ENCODE data around the gene SLC16A11.
"Not testable (repeated sequence)": the region's sequence is repeated elsewhere in the genome, so short reads cannot be mapped to it uniquely, and the experiment has no call there.

SLC16A11 gene

GRCh38 chr17:7011415-7011814 lies 32.5 kb downstream of the SLC16A11 start:
- in situ Hi-C loops (cut with HindIII; ENCODE audit: low sequenced_read_pairs) = no loop called here

- in situ Hi-C loops (cut with HindIII; ENCODE audit: low sequenced_read_pairs) = no loop called here
Observed at GRCh38 chr17:7010523-7010922, 33.4 kb downstream of the SLC16A11 start.

DNA sequence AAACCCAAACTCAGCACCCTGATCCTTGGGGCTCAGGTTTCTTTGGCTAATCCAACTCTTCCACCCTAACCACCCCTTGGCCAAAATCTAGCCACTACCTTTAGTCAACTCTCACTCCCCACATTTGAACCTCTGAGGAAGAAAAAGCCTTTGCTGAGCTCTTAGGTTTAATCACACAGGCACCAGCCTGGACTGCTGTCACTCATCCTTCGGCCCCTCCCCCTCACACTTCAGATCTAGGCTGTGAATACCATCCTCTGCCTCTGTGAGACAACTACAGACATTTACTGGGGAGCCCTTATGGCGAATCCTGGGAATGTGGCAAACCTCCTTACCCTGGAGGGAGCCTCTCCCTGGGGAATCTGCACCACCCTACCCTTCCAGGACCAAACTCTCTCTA lies 36.7 kb downstream of the SLC16A11 start:
- in situ Hi-C loops (cut with HindIII; ENCODE audit: low sequenced_read_pairs) = no loop called here

DNA sequence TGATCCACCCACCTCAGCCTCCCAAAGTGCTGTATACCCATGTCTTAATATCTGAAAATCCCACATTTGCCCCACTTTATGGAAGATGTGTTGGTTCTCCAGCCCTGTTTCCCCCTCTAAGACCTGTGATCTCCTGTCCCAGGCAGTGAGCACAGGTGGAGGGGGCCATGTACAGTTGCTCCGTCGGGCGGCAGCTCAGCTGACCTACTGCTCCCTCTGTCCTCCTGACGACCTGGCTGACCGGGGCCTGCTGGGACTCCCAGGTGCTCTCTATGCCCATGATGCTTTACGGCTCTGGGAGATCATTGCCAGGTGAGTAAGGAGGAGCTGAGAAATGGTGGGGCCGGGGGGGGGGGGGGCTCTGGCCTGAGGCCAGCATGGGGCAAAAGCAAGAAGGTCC lies 38.2 kb downstream of the SLC16A11 start:
- in situ Hi-C loops (cut with HindIII; ENCODE audit: low sequenced_read_pairs) = no loop called here

- in situ Hi-C loops (cut with HindIII; ENCODE audit: low sequenced_read_pairs) = no loop called here
Observed at GRCh38 chr17:7004398-7005253, 39.3 kb downstream of the SLC16A11 start.

GRCh38 chr17:7003745-7004144 lies 40.1 kb downstream of the SLC16A11 start:
- in situ Hi-C loops (cut with HindIII; ENCODE audit: low sequenced_read_pairs) = no loop called here

GRCh38 chr17:7002288-7003047 lies 41.4 kb downstream of the SLC16A11 start:
- in situ Hi-C loops (cut with HindIII; ENCODE audit: low sequenced_read_pairs) = no loop called here

GRCh38 chr17:7001318-7001961 lies 42.5 kb downstream of the SLC16A11 start:
- in situ Hi-C loops (cut with HindIII; ENCODE audit: low sequenced_read_pairs) = no loop called here

DNA sequence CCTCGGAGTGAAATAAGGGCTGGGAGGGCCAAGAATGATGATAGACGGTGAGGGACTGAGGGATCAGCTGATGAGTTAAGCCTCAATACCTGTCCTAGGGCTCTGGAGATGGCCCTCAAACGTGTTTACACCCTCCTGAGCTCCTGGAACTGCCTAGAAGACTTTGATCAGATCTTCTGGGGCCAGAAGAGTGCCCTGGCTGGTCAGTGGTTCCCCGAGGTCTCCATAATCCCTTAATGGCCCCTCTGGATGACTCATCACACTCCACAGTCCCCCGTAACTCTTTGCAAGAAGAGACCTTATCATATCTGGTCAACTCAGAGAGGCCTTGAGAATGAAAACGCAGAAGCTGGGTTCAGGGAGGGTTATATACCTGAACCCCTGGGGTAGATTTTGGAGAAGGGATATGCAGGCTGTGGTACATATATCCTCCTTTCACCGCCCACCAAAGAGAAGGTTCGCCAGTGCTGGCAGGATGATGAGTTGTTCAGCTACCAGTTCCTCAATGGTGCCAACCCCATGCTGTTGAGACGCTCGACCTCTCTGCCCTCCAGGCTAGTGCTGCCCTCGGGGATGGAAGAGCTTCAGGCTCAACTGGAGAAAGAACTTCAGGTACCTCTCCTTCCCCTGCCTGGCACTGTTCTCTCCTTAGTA lies 44.9 kb downstream of the SLC16A11 start:
- in situ Hi-C loops (cut with HindIII; ENCODE audit: low sequenced_read_pairs) = no loop called here

DNA sequence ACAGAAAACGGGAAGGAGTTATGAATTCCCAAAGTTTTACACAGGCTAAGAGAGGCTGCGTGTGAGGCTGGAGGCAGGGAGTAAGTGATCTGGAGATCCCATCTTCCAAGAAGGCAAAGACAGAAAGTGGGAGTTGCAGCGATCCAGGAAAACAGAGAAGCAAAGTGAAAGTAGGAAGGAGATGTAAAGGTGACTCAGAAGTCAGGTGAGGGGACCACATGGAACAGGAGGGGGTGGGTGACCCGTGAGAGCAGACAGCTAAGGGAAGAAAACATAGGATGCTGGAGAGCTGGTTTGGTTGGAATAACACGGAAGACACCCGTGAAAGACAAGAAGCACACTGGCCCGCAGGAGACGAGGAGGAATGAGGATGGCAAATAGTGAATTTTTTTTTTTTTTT lies 46.7 kb downstream of the SLC16A11 start:
- in situ Hi-C loops (cut with HindIII; ENCODE audit: low sequenced_read_pairs) = no loop called here

- in situ Hi-C loops (cut with HindIII; ENCODE audit: low sequenced_read_pairs) = no loop called here
Observed at GRCh38 chr17:6996256-6997011, 47.5 kb downstream of the SLC16A11 start.

GRCh38 chr17:6995500-6996255 lies 48.2 kb downstream of the SLC16A11 start, which contains the start of gene ALOX12:
ALOX12 (plus strand) TSS chr17:6996049; CDS start chr17:6996118, 69 bp downstream.
- in situ Hi-C loops (cut with HindIII; ENCODE audit: low sequenced_read_pairs) = no loop called here

DNA sequence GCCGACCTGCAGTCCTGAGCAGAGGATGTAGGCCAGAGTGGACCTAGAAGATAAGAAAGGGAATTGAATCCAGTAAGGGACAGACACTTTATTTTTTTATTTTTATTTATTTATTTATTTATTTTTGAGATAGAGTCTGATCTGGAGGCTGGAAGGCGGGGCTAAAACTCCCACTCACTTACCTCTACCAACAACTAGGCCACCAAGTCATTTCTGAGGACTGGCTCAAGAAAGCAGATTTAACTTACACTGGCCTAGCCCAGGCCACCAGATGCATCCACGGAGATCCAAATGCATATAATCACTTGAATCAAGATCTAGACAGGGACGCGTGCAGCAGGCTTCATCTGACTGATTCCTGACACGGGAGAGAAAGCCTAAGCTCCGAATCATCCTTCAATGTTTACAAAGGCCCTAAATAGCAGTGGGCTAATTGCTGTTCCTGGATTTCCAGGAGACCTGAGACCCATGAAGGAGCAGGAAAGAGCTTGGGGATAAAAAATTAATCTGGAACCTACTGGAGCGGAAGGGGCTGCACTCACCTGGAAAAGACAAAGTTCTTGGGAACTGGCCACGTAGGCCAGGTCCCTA lies 49.1 kb downstream of the SLC16A11 start:
- in situ Hi-C loops (cut with HindIII; ENCODE audit: low sequenced_read_pairs) = no loop called here

GRCh38 chr17:6994118-6994598 lies 49.7 kb downstream of the SLC16A11 start:
- in situ Hi-C loops (cut with HindIII; ENCODE audit: low sequenced_read_pairs) = no loop called here

DNA sequence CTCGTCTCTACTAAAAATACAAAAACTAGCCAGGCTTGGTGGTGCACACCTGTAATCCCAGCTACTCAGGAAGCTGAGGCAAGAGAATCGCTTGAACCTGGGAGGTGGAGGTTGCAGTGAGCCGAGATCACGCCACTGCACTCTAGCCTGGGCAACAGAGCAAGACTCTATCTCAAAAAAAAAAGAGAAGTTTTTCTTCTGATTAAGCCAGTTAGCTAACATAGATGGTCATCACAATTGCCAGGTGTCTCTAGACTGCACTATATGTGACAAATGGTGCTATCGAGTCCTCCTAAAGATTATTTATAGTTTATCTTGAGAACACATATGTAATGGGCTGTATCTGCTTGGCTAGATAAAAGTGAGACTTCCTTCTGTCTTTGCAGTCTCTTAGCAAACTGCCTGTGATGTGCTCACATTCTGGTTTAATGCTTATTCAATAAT lies 50.3 kb downstream of the SLC16A11 start:
- in situ Hi-C loops (cut with HindIII; ENCODE audit: low sequenced_read_pairs) = not testable (repeated sequence)
